Bronchial epithelial cell (primary cell): ENCODE measurements around the gene MALRD1. TPM values are rescaled to one million over a fixed set of nuclear protein-coding genes. Genes with fewer than 3 reads are reported as not detected.
A peak's percentile ranks its signal among the peaks of the same experiment; 100 is the strongest.

ENCODE experiments used
- DNase-seq: peaks from one replicate; pipeline ENCODE4 v3.0.0-alpha.2; 2010; ENCODE audit warnings: low read depth
- FAIRE-seq: peaks from 2 replicates; lab custom pipeline; 2011; peaks lifted over from hg19 to GRCh38; lab: Jason Lieb, UNC
- H3K27me3 ChIP-seq: 2 replicates; pipeline ENCODE4 v1.5.1; 2011; ENCODE audit warnings: low read length; ENCODE audit not compliant: control insufficient read depth, insufficient read depth
- H3K36me3 ChIP-seq: 2 replicates; pipeline ENCODE4 v1.5.1; 2011; ENCODE audit warnings: low read length; ENCODE audit not compliant: control insufficient read depth, insufficient read depth
- H3K4me3 ChIP-seq: 2 replicates; pipeline ENCODE4 v1.5.1; 2011; ENCODE audit warnings: mild to moderate bottlenecking, low read depth, low read length, control low read depth
- total RNA-seq: library from RNA; depleted of rRNA; stranded (reverse); fragments of >200 nt; gene quantifications from 2 replicates; pipeline ENCODE4 v1.2.1, GENCODE V29; 2014
- TF ChIP-seq, protein P1 (sequence below): IDR thresholded peaks from 2 replicates; pipeline ENCODE4 v1.5.1; 2011; ENCODE audit warnings: mild to moderate bottlenecking, moderate library complexity, low read length, control low read depth, inconsistent platforms; ENCODE audit not compliant: insufficient read depth, severe bottlenecking

Gene MALRD1
- total RNA-seq, 1 donor from 2014 or later, result not detected

- Histone ChIP-seq H3K36me3 (no peaks in the 10 kb centered on the region), H3K27me3 (no peaks in the 10 kb centered on the region), H3K4me3 (no peak overlapping the region)
- no peak for DNase-seq
- FAIRE-seq, result no peak
- TF ChIP-seq, protein P1, sequence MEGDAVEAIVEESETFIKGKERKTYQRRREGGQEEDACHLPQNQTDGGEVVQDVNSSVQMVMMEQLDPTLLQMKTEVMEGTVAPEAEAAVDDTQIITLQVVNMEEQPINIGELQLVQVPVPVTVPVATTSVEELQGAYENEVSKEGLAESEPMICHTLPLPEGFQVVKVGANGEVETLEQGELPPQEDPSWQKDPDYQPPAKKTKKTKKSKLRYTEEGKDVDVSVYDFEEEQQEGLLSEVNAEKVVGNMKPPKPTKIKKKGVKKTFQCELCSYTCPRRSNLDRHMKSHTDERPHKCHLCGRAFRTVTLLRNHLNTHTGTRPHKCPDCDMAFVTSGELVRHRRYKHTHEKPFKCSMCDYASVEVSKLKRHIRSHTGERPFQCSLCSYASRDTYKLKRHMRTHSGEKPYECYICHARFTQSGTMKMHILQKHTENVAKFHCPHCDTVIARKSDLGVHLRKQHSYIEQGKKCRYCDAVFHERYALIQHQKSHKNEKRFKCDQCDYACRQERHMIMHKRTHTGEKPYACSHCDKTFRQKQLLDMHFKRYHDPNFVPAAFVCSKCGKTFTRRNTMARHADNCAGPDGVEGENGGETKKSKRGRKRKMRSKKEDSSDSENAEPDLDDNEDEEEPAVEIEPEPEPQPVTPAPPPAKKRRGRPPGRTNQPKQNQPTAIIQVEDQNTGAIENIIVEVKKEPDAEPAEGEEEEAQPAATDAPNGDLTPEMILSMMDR, result no peak
Observed at GRCh38 chr10:19616966-19617365, 568.4 kb downstream of the MALRD1 start.

DNA sequence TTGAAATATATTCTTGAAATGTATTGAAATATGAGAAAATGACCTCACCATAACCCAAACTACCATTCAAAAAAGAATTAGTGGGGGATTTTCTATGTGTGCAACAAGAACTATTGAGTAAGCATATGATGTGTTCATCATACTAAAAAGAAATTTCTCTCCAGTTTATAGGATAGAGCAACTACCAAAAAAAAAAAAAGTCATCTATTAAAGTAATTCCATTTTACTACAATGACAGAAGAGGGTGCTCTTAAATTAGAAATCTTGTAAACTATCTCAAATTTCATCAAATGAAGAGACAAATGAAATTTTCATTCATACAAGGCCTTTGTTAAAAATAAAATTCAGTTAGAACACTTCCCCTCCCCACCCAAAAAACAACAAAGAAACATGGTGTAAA, 572.2 kb downstream of the MALRD1 start:
- TF ChIP-seq, protein P1, result no peak
- H3K27me3 ChIP-seq, result no peaks in the 10 kb centered on the region
- H3K4me3 ChIP-seq, result no peak overlapping the region
- DNase-seq (peak; percentile 3), FAIRE-seq (no peak)
- no peaks in the 10 kb centered on the region for H3K36me3 ChIP-seq

DNA sequence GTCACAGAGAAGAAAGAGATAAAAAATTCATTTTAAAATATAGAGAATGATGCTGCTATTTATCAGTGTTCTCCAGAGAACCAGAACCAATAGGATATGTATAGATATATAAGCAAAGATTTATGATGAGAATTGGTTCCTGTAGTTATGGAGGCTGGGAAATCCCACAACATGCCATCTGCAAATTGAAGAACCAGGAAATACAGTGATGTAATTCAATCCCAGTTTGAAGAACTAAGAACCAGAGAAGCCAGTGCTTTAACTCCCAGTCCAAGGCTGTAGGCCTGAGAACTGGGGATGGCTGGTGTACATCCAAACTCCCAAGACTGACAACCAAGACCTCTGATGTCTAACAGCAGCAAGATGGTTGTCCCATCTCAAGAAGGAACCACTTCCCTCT, 574.7 kb downstream of the MALRD1 start:
- no peaks in the 10 kb centered on the region for H3K36me3 ChIP-seq
- DNase-seq (no peak), FAIRE-seq (no peak)
- no peak overlapping the region for H3K4me3 ChIP-seq
- TF ChIP-seq, protein P1, result no peak
- H3K27me3 ChIP-seq, result no peaks in the 10 kb centered on the region

DNA sequence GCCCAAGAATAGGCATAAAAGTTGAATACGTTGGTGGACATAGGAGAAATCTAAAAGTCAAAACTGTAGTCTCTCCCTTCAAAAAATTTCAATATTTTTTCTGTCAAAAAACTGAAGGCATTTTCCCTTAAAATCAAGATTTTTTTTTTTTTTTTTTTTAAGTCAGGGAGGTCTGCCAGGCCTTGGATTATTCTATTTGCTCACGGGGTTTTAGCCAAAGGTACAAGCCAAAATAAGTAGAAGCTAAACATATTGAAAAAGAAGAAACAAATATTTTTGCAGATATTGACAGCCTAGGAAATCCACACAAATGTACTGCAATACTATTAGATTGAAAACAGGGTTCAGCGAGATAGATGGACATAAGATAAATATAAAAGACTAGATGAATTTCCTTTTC, 577.6 kb downstream of the MALRD1 start:
- FAIRE-seq (no peak), DNase-seq (no peak)
- TF ChIP-seq, protein P1, result no peak
- Histone ChIP-seq H3K4me3 (no peak overlapping the region), H3K36me3 (no peaks in the 10 kb centered on the region), H3K27me3 (no peaks in the 10 kb centered on the region)

DNA sequence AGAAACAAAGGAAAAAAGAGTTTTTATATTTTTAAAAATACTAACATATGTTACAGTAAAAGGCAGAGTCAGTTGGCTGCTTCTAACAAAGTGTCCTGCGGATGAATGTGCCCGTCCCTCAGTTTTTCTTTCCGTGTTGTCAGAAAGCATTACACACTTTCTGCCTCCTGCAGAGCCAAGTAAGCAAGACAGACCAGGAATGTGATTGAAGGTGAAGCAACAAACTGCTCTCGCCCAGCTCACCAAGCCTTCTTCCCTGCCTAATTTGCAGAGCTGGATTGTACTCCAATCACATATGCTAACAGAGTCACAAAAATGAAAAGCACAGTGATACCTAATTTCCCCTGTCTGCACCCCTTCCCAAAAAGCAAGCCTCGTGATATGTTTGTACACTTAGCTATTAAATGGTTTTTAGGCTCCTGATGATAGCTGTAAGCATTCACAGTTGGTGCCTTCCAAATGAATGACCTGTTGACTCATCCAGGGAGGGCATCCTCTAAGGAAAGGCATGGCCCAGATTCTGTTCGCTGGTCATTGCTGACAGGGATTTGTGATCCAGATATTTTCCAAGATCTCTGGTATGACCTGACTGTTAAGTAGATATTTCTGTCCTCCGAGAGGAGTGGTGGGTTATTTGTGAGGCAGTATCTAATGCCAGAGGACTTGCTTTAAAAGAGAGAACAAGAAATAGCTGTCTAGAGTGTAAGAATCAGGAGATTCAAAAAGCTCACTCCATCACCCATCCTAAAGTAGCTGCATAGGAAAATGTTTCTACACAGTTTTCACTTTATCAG, 580.4 kb downstream of the MALRD1 start:
- DNase-seq (no peak), FAIRE-seq (no peak)
- no peaks in the 10 kb centered on the region for H3K27me3 ChIP-seq
- no peaks in the 10 kb centered on the region for H3K36me3 ChIP-seq
- no peak overlapping the region for H3K4me3 ChIP-seq
- TF ChIP-seq, protein P1, result no peak
